Left ventricle myocardium inferior (tissue), 1 donor: ENCODE results near the gene CITED4. TPM values are rescaled to one million over a fixed set of nuclear protein-coding genes. Genes with fewer than 3 reads are reported as not detected.

ENCODE experiments used
- DNase-seq: peaks from one replicate; pipeline ENCODE4 v3.0.0-alpha.2; 2020
- H3K27ac ChIP-seq: fragments of 200-600 bp; replicated peaks from 2 replicates; pipeline ENCODE4 v1.8.0; 2021
- H3K27me3 ChIP-seq: fragments of 200-600 bp; 2 replicates; pipeline ENCODE4 v1.8.0; 2021; ENCODE audit warnings: low read depth
- H3K36me3 ChIP-seq: fragments of 200-600 bp; 2 replicates; pipeline ENCODE4 v1.8.0; 2021
- H3K4me1 ChIP-seq: fragments of 200-600 bp; 2 replicates; pipeline ENCODE4 v1.8.0; 2021
- H3K4me3 ChIP-seq: fragments of 200-600 bp; 2 replicates; pipeline ENCODE4 v1.8.0; 2021; ENCODE audit warnings: mild to moderate bottlenecking, moderate library complexity
- H3K9me3 ChIP-seq: fragments of 200-600 bp; replicated peaks from 2 replicates; pipeline ENCODE4 v1.8.0; 2021
- intact Hi-C: fragments of 100-400 bp; cut with micrococcal nuclease; formaldehyde crosslinking; loops from one replicate; pipeline ENCODE4 v1.11.0; 2022
- total RNA-seq: library from RNA; stranded (reverse); fragmentation: NEBNext Ultra II Directional; extraction: Animal tissue kit (Norgen Biotek cat#: 25700); gene quantifications from one replicate; pipeline ENCODE4 v1.2.1, GENCODE V29; 2021
- TF ChIP-seq, protein P1 (sequence below): fragments of 200-600 bp; IDR thresholded peaks from 2 replicates; pipeline ENCODE4 v1.8.0; 2021; ENCODE audit warnings: antibody characterized with exemption, mild to moderate bottlenecking, borderline replicate concordance
- donor health status: DM: no; HTN: yes; CAD: no; lungs with severe emphysema.

CITED4 gene
- total RNA-seq, 1 donor from 2014 or later = 24.4 TPM

DNA sequence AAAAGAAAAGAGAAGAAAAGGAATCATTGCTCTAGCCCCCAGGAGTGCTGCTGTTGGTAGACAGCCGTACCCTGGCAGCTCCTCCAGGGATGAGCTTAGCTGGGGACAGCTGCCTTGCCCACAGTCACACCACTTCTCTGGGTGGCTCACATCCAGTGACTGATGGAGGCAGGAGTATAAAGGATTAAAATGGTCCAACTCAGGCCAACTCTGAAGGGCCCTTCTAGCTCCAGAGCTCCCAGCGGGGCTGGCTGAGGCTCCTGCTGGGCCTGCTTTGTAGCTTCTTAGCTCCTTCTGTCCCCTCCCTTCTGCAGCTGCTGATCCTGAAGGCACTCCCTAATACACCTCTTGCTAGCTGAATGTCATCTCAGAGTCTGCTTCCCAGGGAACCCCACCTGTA is 4.4 kb downstream of the CITED4 start:
- H3K4me3 ChIP-seq = no peak overlapping the region
- no peaks in the 10 kb centered on the region for H3K9me3 ChIP-seq
- intact Hi-C loops = no loop called here
- no peak for DNase-seq
- H3K27ac ChIP-seq = no peak overlapping the region
- H3K4me1 ChIP-seq = peaks cover 35% of the 10 kb centered on the region
- no peaks in the 10 kb centered on the region for H3K27me3 ChIP-seq
- TF ChIP-seq, protein P1, sequence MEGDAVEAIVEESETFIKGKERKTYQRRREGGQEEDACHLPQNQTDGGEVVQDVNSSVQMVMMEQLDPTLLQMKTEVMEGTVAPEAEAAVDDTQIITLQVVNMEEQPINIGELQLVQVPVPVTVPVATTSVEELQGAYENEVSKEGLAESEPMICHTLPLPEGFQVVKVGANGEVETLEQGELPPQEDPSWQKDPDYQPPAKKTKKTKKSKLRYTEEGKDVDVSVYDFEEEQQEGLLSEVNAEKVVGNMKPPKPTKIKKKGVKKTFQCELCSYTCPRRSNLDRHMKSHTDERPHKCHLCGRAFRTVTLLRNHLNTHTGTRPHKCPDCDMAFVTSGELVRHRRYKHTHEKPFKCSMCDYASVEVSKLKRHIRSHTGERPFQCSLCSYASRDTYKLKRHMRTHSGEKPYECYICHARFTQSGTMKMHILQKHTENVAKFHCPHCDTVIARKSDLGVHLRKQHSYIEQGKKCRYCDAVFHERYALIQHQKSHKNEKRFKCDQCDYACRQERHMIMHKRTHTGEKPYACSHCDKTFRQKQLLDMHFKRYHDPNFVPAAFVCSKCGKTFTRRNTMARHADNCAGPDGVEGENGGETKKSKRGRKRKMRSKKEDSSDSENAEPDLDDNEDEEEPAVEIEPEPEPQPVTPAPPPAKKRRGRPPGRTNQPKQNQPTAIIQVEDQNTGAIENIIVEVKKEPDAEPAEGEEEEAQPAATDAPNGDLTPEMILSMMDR = no peak
- no peaks in the 10 kb centered on the region for H3K36me3 ChIP-seq

DNA sequence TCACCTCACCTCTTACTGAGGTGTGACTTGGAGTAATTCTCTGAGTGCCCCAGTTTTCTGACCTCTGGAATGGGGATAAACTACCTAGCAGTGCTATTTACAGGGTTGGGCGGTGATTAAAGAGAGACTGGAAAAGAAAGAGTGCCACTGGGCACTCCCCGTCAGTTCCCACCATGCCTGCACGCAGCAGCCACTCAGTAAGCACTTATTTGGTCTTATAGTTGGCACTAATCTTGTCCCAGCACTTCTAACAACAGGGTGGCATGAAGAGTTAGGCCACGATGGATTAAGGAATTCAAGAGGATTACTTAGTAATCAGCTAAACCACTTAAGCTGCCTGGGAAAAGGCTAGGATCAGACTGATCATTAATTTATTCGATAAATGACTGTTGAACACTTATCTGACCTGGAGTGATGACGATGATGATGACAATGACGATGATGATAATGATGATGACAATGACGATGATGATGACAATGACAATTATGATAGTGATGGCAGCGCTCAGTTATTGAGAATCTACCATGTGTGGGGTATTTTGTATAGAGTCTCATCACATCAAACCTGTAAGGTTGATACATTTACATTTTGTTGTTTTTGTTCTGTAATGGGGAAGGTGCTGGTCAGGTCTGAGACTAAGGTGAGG is 5.4 kb downstream of the CITED4 start:
- no peaks in the 10 kb centered on the region for H3K36me3 ChIP-seq
- H3K9me3 ChIP-seq = no peaks in the 10 kb centered on the region
- TF ChIP-seq, protein P1 = no peak
- peaks cover 28% of the 10 kb centered on the region for H3K4me1 ChIP-seq
- no peak overlapping the region for H3K27ac ChIP-seq
- no peak overlapping the region for H3K4me3 ChIP-seq
- no peak for DNase-seq
- intact Hi-C loops = no loop called here
- no peaks in the 10 kb centered on the region for H3K27me3 ChIP-seq

DNA sequence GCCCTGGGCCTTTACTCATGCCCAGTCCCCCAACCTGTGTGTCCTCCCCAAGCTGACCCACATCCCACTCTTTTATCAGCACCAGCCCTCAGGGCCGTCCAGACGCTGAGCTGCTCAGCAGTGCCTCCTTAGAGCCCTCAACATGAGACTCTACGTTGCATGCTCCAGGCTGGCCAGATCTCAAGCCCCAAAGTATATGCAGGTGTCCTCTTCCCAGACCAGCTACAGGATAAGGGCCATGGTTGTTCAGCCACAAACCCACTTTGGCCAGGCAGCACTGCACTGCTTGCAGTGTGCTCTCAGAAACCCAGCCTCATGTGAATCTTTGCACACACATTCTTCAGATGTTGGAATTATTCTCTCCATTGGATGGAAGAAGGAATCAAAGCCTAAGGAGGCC is 6.0 kb downstream of the CITED4 start:
- intact Hi-C loops = no loop called here
- DNase-seq = no peak
- Histone ChIP-seq H3K4me3 (no peak overlapping the region), H3K9me3 (no peaks in the 10 kb centered on the region), H3K27ac (no peak overlapping the region), H3K36me3 (no peaks in the 10 kb centered on the region), H3K27me3 (no peaks in the 10 kb centered on the region), H3K4me1 (peaks cover 25% of the 10 kb centered on the region)
- TF ChIP-seq, protein P1 = no peak

DNA sequence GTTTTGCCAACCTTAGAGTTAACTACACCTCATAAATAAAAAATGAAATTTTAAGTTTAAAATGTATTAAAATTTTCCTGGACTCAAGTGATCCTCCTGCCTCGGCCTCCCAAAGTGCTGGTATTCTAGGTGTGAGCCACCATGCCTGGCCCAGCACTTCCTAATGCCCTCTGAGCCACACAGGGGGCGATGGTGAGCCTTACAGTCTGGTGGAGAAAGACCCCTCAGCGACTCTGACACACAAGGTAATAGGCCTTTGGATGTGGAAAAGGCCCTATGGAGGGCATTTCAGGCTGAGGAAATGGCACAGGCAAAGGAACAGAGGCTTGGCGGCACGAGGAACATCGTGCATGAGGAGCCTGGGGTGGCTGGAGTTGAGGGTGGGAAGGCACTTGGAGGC is 6.7 kb downstream of the CITED4 start:
- TF ChIP-seq, protein P1 = peak; percentile 22
- H3K4me3 ChIP-seq = no peak overlapping the region

DNA sequence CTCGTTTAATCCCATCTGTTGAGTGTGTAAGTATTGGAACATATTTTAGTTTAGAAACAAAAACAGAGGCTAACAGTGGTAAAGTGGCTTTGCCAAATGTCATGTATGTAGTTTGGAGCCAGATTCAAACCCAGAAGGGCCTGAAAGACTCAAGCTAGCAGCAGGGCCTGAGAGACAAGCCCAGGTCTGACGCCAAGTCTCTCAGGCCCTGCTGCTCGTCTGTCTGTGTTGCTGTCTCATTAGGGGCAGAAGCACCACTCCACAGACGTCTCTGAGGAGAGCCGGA is 8.3 kb downstream of the CITED4 start:
- H3K27ac ChIP-seq = no peak overlapping the region
- peaks cover 7% of the 10 kb centered on the region for H3K4me1 ChIP-seq
- no peak for DNase-seq
- H3K4me3 ChIP-seq = no peak overlapping the region
- TF ChIP-seq, protein P1 = no peak
- intact Hi-C loops = no loop called here
- H3K36me3 ChIP-seq = no peaks in the 10 kb centered on the region
- H3K27me3 ChIP-seq = no peaks in the 10 kb centered on the region
- H3K9me3 ChIP-seq = no peaks in the 10 kb centered on the region

More for the DNA sequence above, 6.7 kb downstream of the CITED4 start:
- no peak overlapping the region for H3K27ac ChIP-seq
- H3K36me3 ChIP-seq = no peaks in the 10 kb centered on the region
- peaks cover 19% of the 10 kb centered on the region for H3K4me1 ChIP-seq
- H3K27me3 ChIP-seq = no peaks in the 10 kb centered on the region
- DNase-seq = no peak
- no peaks in the 10 kb centered on the region for H3K9me3 ChIP-seq
- intact Hi-C loops = no loop called here
